Endothelial cell of umbilical vein (primary cell): ENCODE results near the gene ITGA3. TPM values are rescaled to one million over a fixed set of nuclear protein-coding genes. Genes with fewer than 3 reads are reported as not detected.
A peak's percentile ranks its signal among the peaks of the same experiment; 100 is the strongest.

ENCODE experiments used
- BruUV-seq: library from RNA; stranded (reverse); fragments of 400-500 nt; replicated peaks from 2 replicates; lab custom pipeline; 2021; lab: Mats Ljungman, UMichigan
- CTCF ChIA-PET: fragments of 300-600, 350-600 bp; sonication (Branson Sonifier 250); formaldehyde crosslinking; loops from one replicate; lab custom pipeline; 2021; ENCODE audit warnings: antibody characterized with exemption, inconsistent platforms; lab: Charles Lee
- POLR2A ChIA-PET: fragments of 300-600, 350-600 bp; sonication (Branson Sonifier 250); formaldehyde crosslinking; loops from one replicate; lab custom pipeline; 2021; ENCODE audit warnings: antibody characterized with exemption, inconsistent platforms; lab: Charles Lee
- DNase-seq: peaks from one replicate; pipeline ENCODE4 v3.0.0-alpha.2; 2011; ENCODE audit warnings: low read depth, low spot score
- FAIRE-seq: peaks from 2 replicates; lab custom pipeline; 2011; peaks lifted over from hg19 to GRCh38; lab: Jason Lieb, UNC
- H2AFZ ChIP-seq: 2 replicates; pipeline ENCODE4 v1.6.0; 2012; ENCODE audit warnings: low read depth, low read length, control low read depth, inconsistent platforms
- H3K27ac ChIP-seq: 2 replicates; pipeline ENCODE4 v1.5.1; 2011; ENCODE audit warnings: low read depth, mild to moderate bottlenecking, control low read depth, low read length, moderate library complexity; ENCODE audit not compliant: insufficient read depth
- H3K27me3 ChIP-seq, 2 experiments: 2 replicates each; pipeline versions ENCODE4 v1.6.0 to v1.6.1; 2011; ENCODE audit warnings: low read length in 2 of 2, mixed read lengths in 1 of 2; ENCODE audit not compliant: control insufficient read depth in 2 of 2, insufficient read depth in 2 of 2
- H3K36me3 ChIP-seq, 2 experiments: 2 replicates in 1 of 2; 3 replicates in 1 of 2; pipeline ENCODE4 v1.5.1; 2011; ENCODE audit warnings: low read length in 2 of 2, mild to moderate bottlenecking in 1 of 2, moderate library complexity in 1 of 2; ENCODE audit not compliant: control insufficient read depth in 2 of 2, insufficient read depth in 2 of 2; ENCODE audit errors: extremely low read depth in 1 of 2
- H3K4me1 ChIP-seq: 3 replicates; pipeline ENCODE4 v1.5.1; 2011; ENCODE audit warnings: mild to moderate bottlenecking, low read length; ENCODE audit not compliant: control insufficient read depth, insufficient read depth; ENCODE audit errors: extremely low read depth
- H3K4me2 ChIP-seq: 2 replicates; pipeline ENCODE4 v1.6.1; 2011; ENCODE audit warnings: low read length, control low read depth, mixed read lengths; ENCODE audit not compliant: insufficient read depth
- H3K4me3 ChIP-seq, 3 experiments: fragments of 200-600 bp in 1 of 3; sonication (generic), shearing (Covaris generic) in 1 of 3; replicated peaks in 1 of 3; 2 replicates each; pipeline ENCODE4 v1.5.1; 2011 to 2016; ENCODE audit warnings: control low read depth in 3 of 3, low read length in 3 of 3, mild to moderate bottlenecking in 2 of 3, inconsistent platforms in 1 of 3, low read depth in 1 of 3, moderate library complexity in 1 of 3; ENCODE audit not compliant: insufficient read depth in 1 of 3
- H3K79me2 ChIP-seq: 2 replicates; pipeline ENCODE4 v1.6.0; 2012; ENCODE audit warnings: low read length, inconsistent platforms; ENCODE audit not compliant: control insufficient read depth, insufficient read depth
- H3K9ac ChIP-seq: replicated peaks from 2 replicates; pipeline ENCODE3; 2011; ENCODE audit warnings: low read length, control low read depth; ENCODE audit not compliant: insufficient read depth; ENCODE audit errors: extremely low read depth
- H3K9me1 ChIP-seq: replicated peaks from 3 replicates; pipeline ENCODE4 v1.6.0; 2011; ENCODE audit warnings: mild to moderate bottlenecking, low read length; ENCODE audit not compliant: control insufficient read depth, insufficient read depth; ENCODE audit errors: extremely low read depth
- H3K9me3 ChIP-seq: replicated peaks from 2 replicates; pipeline ENCODE4 v1.5.1; 2012; ENCODE audit warnings: low read length, inconsistent platforms; ENCODE audit not compliant: control insufficient read depth, insufficient read depth
- H4K20me1 ChIP-seq: replicated peaks from 2 replicates; pipeline ENCODE3; 2011; ENCODE audit warnings: mild to moderate bottlenecking, low read length; ENCODE audit not compliant: control insufficient read depth, insufficient read depth; ENCODE audit errors: extremely low read depth
- CTCF ChIP-seq, 2 donors: IDR thresholded peaks; 1 replicate in 1 of 2; 2 replicates in 1 of 2; pipeline ENCODE4 v1.5.1; 2011; ENCODE audit warnings: low read length in 2 of 2, mild to moderate bottlenecking in 2 of 2, moderate library complexity in 2 of 2, control low read depth in 1 of 2, inconsistent platforms in 1 of 2, low read depth in 1 of 2; ENCODE audit not compliant: insufficient read depth in 1 of 2; ENCODE audit errors: extremely low read depth in 1 of 2
- EZH2 ChIP-seq: IDR thresholded peaks from 2 replicates; pipeline ENCODE4 v1.6.1; 2012; ENCODE audit warnings: borderline replicate concordance, low read depth, mild to moderate bottlenecking, moderate library complexity, low read length, inconsistent platforms; ENCODE audit not compliant: severe bottlenecking
- FOS ChIP-seq: IDR thresholded peaks from 2 replicates; pipeline ENCODE4 v1.6.1; 2011; ENCODE audit warnings: mild to moderate bottlenecking, low read length, moderate library complexity, borderline replicate concordance; ENCODE audit not compliant: insufficient read depth
- GATA2 ChIP-seq: IDR thresholded peaks from 2 replicates; pipeline ENCODE4 v1.7.0; 2011; ENCODE audit warnings: low read depth, mild to moderate bottlenecking, moderate library complexity, mixed read lengths, low read length; ENCODE audit not compliant: insufficient read length, insufficient read depth
- JUN ChIP-seq: IDR thresholded peaks from 2 replicates; pipeline ENCODE4 v1.6.1; 2011; ENCODE audit warnings: borderline replicate concordance, low read depth; ENCODE audit not compliant: insufficient read length, insufficient read depth
- MAX ChIP-seq: IDR thresholded peaks from 2 replicates; pipeline ENCODE4 v1.6.1; 2011; ENCODE audit not compliant: insufficient read depth, insufficient read length
- MYC ChIP-seq: IDR thresholded peaks from one replicate; pipeline ENCODE4 v1.6.1; 2011; ENCODE audit warnings: mild to moderate bottlenecking, low read depth, low read length
- POLR2AphosphoS5 ChIP-seq: IDR thresholded peaks from 2 replicates; pipeline ENCODE4 v1.6.1; 2012; ENCODE audit warnings: low read depth, mild to moderate bottlenecking, control low read depth, low read length, moderate library complexity; ENCODE audit not compliant: insufficient read depth
- dilution Hi-C: fragments of 300-500 bp; cut with MboI; formaldehyde crosslinking; loops from one replicate; pipeline ENCODE4 v1.15.0; 2019; ENCODE audit warnings: low sequenced_read_pairs; ENCODE audit not compliant: extremely low pct_ligation_motif_present
- intact Hi-C: fragments of 100-400 bp; cut with micrococcal nuclease; formaldehyde crosslinking; loops from one replicate; pipeline ENCODE4 v1.10.0; 2022
- polyA plus RNA-seq, 4 experiments: library from polyadenylated mRNA; depleted of rRNA in 3 of 4; stranded (reverse) in 3 of 4; unstranded in 1 of 4; fragments of >200 nt; gene quantifications; 2 replicates each; pipeline versions ENCODE4 v1.2.1 to v1.2.3, GENCODE V29; 2011 to 2012; ENCODE audit warnings: missing spikeins in 1 of 4
- total RNA-seq: library from RNA; stranded (reverse); gene quantifications from 2 replicates; pipeline ENCODE4 v1.2.3, GENCODE V29; 2021

Gene ITGA3
- total and polyA plus RNA-seq, 2 donors (not counting 3 experiments of a cell fraction or from before 2014, with no cell fraction given) = 92.7 to 112 TPM

GRCh38 chr17:50043290-50044148 is 12.4 kb upstream of the ITGA3 start:
- peak; percentile 95 for FAIRE-seq
- ChIA-PET CTCF (interaction anchor here (1.0 to 1.9 kb wide), 5 partner anchors 10 to 51 kb away, joined by 3 to 9 read pairs (median 6); partner anchors contain the start of genes ITGA3 and PDK2), POLR2A (interaction anchor here (0.5 kb wide), 1 partner anchor 19 kb away, joined by 3 read pairs; no protein-coding TSS in a partner anchor)
- peaks cover 40% of the 10 kb centered on the region for H3K4me1 ChIP-seq
- H3K9me1 ChIP-seq = no peaks in the 10 kb centered on the region
- H3K36me3 ChIP-seq = no peaks in the 10 kb centered on the region
- DNase-seq = peak; percentile 56
- no peak overlapping the region for H3K9ac ChIP-seq
- intact Hi-C loops = no loop called here
- H4K20me1 ChIP-seq = no peaks in the 10 kb centered on the region
- dilution Hi-C loops = no loop called here
- peak overlapping the region; percentile 74 for H2AFZ ChIP-seq
- TF ChIP-seq POLR2AphosphoS5 = peak; percentile 17
- no peak for TF ChIP-seq MYC
- no peak for TF ChIP-seq MAX
- no peak for TF ChIP-seq GATA2
- no peaks in the 10 kb centered on the region for H3K79me2 ChIP-seq
- H3K27me3 ChIP-seq = no peaks in the 10 kb centered on the region
- BruUV-seq = no TSS peak
- no peaks in the 10 kb centered on the region for H3K9me3 ChIP-seq
- H3K4me2 ChIP-seq = no peak overlapping the region
- no peak overlapping the region for H3K27ac ChIP-seq
- no peak overlapping the region for H3K4me3 ChIP-seq

GRCh38 chr17:50044483-50044882 is 11.4 kb upstream of the ITGA3 start:
- POLR2A ChIA-PET = interaction anchor here (0.5 kb wide), 1 partner anchor 18 kb away, joined by 3 read pairs; no protein-coding TSS in a partner anchor
- peak overlapping the region; percentile 74 for H2AFZ ChIP-seq
- no peak for TF ChIP-seq MAX
- TF ChIP-seq POLR2AphosphoS5 = no peak
- no peak for TF ChIP-seq MYC
- no peak for TF ChIP-seq EZH2
- no peak for TF ChIP-seq JUN
- no peak for TF ChIP-seq FOS
- TF ChIP-seq CTCF (IDR thresholded peaks at IDR 0.05; ENCODE audit: extremely low read depth in 1 of 2, insufficient read depth in 1 of 2, low read depth in 1 of 2, low read length in 2 of 2) = no peak
- TF ChIP-seq GATA2 = no peak

More at GRCh38 chr17:50044483-50044882, 11.4 kb upstream of the ITGA3 start:
- no peaks in the 10 kb centered on the region for H3K79me2 ChIP-seq
- H3K4me3 ChIP-seq = no peak overlapping the region
- H3K4me2 ChIP-seq = no peak overlapping the region
- no TSS peak for BruUV-seq
- no peaks in the 10 kb centered on the region for H3K36me3 ChIP-seq
- DNase-seq = no peak
- H4K20me1 ChIP-seq = no peaks in the 10 kb centered on the region
- H3K27me3 ChIP-seq = no peaks in the 10 kb centered on the region
- CTCF ChIA-PET = interaction anchor here (1.0 to 1.9 kb wide), 3 partner anchors 18 to 50 kb away, joined by 7 to 9 read pairs (median 8); partner anchors contain the start of gene PDK2
- FAIRE-seq = no peak
- intact Hi-C loops = no loop called here
- H3K9me1 ChIP-seq = no peaks in the 10 kb centered on the region
- dilution Hi-C loops = no loop called here
- H3K27ac ChIP-seq = no peak overlapping the region
- H3K9me3 ChIP-seq = no peaks in the 10 kb centered on the region
- H3K9ac ChIP-seq = no peak overlapping the region
- H3K4me1 ChIP-seq = peaks cover 40% of the 10 kb centered on the region
